SK-N-SH (cell line): ENCODE results near the gene MFAP3.

Source experiments
- CTCF ChIP-seq: fragments of 200-600 bp; sonication (generic); IDR thresholded peaks from 2 replicates; pipeline ENCODE4 v1.6.1; 2017; ENCODE audit warnings: antibody characterized with exemption, mild to moderate bottlenecking, moderate library complexity
- EP300 ChIP-seq, 2 experiments: IDR thresholded peaks; 2 replicates each; pipeline versions ENCODE4 v1.4.0 to v1.6.1; 2012; ENCODE audit warnings: borderline replicate concordance in 1 of 2, low read depth in 1 of 2, low read length in 1 of 2
- FOSL2 ChIP-seq: IDR thresholded peaks from 2 replicates; pipeline ENCODE4 v1.4.0; 2012; ENCODE audit warnings: low read depth, mild to moderate bottlenecking, moderate library complexity, borderline replicate concordance
- JUND ChIP-seq: IDR thresholded peaks from 2 replicates; pipeline ENCODE4 v1.4.0; 2012
- MAX ChIP-seq: IDR thresholded peaks from 2 replicates; pipeline ENCODE4 v1.4.0; 2012; ENCODE audit warnings: low read depth
- NRF1 ChIP-seq: IDR thresholded peaks from 2 replicates; pipeline ENCODE4 v1.6.1; 2012; ENCODE audit warnings: low read depth, mild to moderate bottlenecking, low read length
- POLR2AphosphoS5 ChIP-seq: IDR thresholded peaks from 2 replicates; pipeline ENCODE4 v1.6.1; 2012; ENCODE audit warnings: low read depth, low read length
- RAD21 ChIP-seq: IDR thresholded peaks from 2 replicates; pipeline ENCODE4 v1.6.1; 2012; ENCODE audit warnings: mild to moderate bottlenecking, low read length
- SMC3 ChIP-seq: IDR thresholded peaks from 2 replicates; pipeline ENCODE4 v1.6.1; 2012; ENCODE audit warnings: low read depth, low read length, improper control_type of control experiment
- TAF1 ChIP-seq: IDR thresholded peaks from 2 replicates; pipeline ENCODE4 v1.6.1; 2012; ENCODE audit warnings: low read depth, mild to moderate bottlenecking, low read length, moderate library complexity, borderline replicate concordance
- YY1 ChIP-seq: IDR thresholded peaks from 2 replicates; pipeline ENCODE4 v1.4.0; 2012; ENCODE audit warnings: low read depth, mild to moderate bottlenecking

- no peak for TF ChIP-seq POLR2AphosphoS5
- no peak for TF ChIP-seq CTCF
- TF ChIP-seq YY1, result no peak
- no peak for TF ChIP-seq MAX
- no peak for TF ChIP-seq TAF1
- no peak for TF ChIP-seq NRF1
- TF ChIP-seq FOSL2, result no peak
- no peak for TF ChIP-seq JUND
- no peak for TF ChIP-seq EP300 (IDR thresholded peaks at IDR 0.05; ENCODE audit: borderline replicate concordance in 1 of 2, low read depth in 1 of 2, low read length in 1 of 2)
- TF ChIP-seq SMC3, result no peak
- no peak for TF ChIP-seq RAD21
Observed at GRCh38 chr5:154044581-154044980, 5.8 kb downstream of the MFAP3 start.
